Measurements from ENCODE around the gene TTC29.
"Not testable (repeated sequence)": the region's sequence is repeated elsewhere in the genome, so short reads cannot be mapped to it uniquely, and the experiment has no call there.

The TTC29 gene

GRCh38 chr4:146855761-146856160 is 89.9 kb downstream of the TTC29 start:
- DNase-seq, result no peak

- DNase-seq, result no peak
These were observed 93.3 kb downstream of the TTC29 start for GRCh38 chr4:146852360-146852759.

- DNase-seq, result no peak
These were observed 98.3 kb downstream of the TTC29 start for GRCh38 chr4:146847345-146847744.

DNA sequence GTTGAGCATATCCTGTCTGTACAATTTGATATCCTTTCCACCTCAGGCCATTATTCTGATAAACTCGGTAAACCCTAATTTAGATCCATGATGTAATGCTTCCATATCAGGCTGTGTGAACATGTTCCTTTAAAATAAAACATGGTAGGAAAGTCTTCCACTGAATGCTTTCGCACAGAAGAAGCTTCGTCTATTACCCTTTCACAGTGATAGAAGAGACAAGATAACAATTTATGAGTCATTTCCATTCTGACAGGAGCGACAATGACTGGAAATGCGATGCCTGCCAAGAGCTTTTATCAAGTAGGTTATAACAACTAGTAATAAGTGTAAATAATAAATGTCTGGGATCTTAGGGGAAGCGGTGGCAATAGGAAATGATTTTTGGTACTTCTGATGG is 98.8 kb downstream of the TTC29 start:
- DNase-seq, result no peak

GRCh38 chr4:146844761-146845160 is 100.9 kb downstream of the TTC29 start:
- no peak for DNase-seq

DNA sequence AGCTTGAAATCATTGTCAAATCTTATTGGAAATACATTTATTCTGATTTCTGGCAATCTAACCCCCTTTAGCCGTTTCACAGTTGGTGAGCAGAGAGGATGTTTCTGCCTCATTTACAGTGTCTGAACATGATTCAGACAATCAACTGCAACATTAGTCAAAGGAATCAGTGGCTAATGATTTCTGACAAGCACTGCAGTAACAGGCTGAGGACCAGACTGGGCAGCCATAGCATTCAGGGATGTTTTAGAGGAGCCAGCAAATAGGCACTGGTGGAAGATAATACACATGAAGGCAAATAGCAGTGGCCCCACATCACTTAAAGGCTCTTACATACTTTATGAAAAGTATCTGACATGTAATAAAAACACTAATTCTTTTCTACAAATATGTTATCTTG is 102.8 kb downstream of the TTC29 start:
- no peak for DNase-seq

DNA sequence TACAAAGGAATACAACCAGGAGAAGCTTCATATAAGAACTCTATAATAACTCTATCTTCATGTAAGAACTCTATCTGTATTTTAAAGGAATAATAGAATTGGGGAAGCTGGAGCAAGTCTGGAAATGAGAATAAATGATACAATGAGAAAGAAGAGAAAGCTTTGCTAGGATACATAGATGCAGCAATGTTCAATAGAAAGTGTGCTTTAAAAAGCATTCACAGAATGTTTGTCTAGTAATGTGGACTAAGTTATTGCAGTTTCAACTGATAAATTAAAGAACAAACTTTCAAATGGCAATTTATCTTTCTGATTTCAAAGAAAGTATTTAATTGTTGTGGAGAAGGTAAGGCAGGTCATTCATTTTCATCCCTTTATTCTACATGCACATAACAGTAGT is 104.9 kb downstream of the TTC29 start:
- DNase-seq, result no peak

- no peak for DNase-seq
These were observed 110.6 kb downstream of the TTC29 start for GRCh38 chr4:146835096-146835495.

DNA sequence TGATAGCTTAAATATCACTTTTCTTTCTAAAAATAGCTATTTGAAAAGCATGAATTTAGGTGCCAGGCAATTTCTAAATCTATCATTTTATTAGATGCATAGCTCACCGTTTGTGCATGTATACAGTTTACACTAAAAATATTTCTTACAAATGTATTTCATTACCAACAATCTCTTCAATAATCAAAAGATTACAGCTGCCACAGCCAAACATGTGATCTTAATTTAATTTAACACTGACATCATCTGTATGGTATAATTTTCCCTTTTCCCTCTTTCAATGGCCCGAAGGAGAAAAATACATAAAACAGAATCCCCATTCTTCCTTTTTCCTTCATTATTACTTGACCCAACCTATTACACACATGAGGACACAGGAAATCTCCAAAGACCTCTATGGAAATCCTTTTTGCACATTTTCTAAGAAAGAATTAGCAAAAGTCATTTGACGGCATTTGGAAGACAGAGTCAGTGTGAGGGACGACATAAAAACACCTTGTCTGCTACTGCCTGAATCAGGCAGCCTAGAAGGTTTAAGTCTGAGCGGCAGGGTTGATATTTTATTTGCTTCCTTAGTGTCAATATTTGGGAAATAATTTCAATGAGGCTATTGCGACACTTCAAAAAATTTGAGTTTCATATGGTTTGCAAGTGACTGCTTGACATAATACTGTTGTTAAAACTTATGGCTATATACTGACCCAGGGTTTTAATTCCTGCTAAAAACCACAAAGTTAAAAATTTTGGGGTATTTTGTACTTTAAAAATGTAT is 111.2 kb downstream of the TTC29 start:
- no peak for DNase-seq

- DNase-seq, result no peak
These were observed 112.1 kb downstream of the TTC29 start for GRCh38 chr4:146833530-146833929.

DNA sequence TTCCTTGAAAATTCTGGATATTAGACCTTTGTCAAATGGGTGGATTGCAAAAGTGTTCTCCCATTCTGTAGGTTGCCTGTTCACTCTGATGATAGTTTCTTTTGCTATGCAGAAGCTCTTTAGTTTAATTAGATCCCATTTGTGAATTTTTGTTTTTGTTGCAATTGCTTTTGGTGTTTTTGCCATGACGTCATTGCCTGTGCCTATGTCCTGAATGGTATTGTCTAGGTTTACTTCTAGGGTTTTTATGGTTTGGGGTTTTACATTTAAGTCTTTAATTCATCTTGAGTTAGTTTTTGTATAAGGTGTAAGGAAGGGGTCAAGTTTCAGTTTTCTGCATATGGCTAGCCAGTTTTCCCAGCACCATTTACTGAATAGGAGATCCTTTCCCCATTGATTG is 122.7 kb downstream of the TTC29 start:
- not testable (repeated sequence) for DNase-seq

DNA sequence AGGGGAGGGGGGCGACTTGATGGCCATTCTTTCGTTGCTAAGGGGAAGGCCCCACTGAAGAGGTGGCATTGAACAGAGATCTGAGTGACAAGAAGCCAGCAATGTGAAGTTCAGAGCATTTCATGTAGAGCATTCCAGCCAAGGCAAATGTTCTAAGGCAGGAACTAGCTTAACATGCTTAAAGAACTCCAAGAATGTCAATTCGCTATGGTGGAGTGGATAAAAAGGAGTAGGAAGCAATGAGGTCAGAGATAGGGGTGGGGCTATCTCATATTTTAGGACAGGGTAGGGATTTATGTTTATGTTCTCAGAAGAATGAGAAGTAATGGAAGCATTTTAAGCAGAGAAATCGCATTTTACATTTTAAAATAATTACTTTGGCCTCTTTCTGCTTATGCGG is 130.9 kb downstream of the TTC29 start:
- no peak for DNase-seq

GRCh38 chr4:146795711-146796110 is 150.0 kb downstream of the TTC29 start:
- no peak for DNase-seq

DNA sequence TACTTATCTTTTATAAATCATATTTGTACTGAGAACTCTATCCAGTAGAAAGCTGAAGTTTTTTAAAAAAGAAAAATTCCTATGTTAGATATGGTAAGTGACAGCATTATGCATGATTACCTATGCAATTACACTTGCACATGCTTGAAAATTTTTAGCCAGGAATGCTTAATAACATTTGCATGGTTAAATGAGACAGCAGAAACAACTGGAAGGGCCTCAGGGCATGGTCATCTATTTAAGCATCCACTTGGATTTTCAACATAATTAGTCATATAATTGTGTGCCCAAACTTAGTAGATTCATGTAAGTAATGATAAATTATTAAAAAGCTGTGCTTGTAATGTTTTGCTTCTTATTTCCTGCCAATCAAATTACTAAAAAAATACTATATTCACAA is 151.9 kb downstream of the TTC29 start:
- no peak for DNase-seq

GRCh38 chr4:146791439-146791838 is 154.2 kb downstream of the TTC29 start:
- DNase-seq, result no peak

GRCh38 chr4:146790515-146790914 is 155.1 kb downstream of the TTC29 start:
- DNase-seq, result no peak

DNA sequence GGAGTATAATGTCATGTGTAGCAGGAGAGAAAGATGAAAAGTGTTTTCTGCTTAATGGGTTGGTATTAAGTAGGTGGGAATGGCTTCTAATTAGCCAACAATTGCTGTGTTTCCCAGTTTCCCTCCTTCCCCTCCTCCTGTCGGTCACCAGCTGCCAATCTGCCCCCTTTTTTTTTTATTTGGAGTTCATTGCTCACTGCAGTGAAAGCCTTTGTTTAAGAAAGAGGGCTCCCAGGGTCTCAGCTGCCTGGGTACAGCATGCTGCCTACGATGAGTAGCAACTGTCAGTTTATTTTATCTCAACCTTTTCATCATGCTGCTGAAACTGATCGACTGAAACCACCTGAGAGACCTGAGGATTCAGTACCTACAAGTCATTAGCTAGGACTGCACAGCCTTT is 157.9 kb downstream of the TTC29 start:
- no peak for DNase-seq

GRCh38 chr4:146776691-146777090 is 169.0 kb downstream of the TTC29 start:
- no peak for DNase-seq

- DNase-seq, result no peak
These were observed 182.1 kb downstream of the TTC29 start for GRCh38 chr4:146763560-146763959.

DNA sequence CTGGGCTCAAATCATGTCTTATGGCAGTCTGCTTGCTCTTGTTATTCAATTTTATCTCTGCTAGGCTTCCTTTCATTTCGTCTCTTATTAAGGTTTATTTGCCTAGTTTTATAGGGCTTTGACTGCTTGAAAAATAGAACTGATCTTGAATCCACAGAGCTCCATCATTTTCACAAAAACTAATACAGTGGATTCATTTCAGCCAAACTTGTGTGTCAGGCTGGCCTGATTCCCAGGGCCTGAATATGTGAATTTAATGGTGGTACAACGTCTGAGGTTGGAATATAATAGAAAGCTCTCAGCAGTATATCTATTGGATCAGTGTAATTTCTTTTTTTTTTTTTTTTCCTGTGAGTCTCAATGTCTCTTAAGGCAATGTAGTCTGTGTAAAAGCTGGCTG is 183.6 kb downstream of the TTC29 start:
- no peak for DNase-seq

DNA sequence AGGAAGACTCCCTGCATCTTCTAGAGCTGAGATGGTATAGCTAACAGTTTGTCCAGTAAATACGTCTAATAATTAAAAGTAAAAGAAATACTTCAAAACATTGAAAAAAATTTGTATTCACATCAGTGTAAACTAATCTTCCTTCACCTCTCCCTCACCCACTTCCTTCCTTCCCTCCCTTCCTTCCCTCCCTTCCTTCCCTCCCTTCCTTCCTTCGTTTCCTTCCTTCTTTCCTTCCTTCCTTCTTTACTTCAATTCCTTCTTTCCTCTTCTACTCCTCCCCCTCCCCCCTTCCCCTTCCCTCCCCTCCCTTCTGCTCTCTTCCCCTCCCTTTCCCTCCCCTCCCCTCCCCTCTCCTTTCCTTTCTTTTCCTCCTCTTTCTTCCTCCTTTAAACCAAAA is 203.2 kb downstream of the TTC29 start:
- DNase-seq, result no peak

- no peak for DNase-seq
These were observed 206.5 kb downstream of the TTC29 start for GRCh38 chr4:146739182-146739581.

GRCh38 chr4:146723519-146723918 is 222.1 kb downstream of the TTC29 start:
- DNase-seq, result not testable (repeated sequence)

DNA sequence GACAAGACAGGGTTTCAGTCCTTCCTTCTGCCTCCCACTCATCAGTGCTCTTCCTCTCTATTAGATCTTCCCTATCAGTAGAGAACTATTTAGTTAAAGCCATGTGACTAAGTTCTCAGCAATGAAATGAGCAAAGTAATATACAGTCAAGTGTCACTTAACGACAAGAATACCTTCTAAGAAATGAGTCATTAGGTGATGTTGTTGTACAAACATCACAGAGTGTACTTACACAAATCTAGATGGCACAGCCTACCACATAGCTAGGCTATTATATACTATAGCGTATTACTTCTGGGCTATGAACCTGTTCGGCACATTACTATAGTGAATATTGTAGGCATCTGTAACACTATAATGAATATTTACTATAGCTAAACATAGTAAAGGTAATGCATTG is 235.7 kb downstream of the TTC29 start:
- no peak for DNase-seq

DNA sequence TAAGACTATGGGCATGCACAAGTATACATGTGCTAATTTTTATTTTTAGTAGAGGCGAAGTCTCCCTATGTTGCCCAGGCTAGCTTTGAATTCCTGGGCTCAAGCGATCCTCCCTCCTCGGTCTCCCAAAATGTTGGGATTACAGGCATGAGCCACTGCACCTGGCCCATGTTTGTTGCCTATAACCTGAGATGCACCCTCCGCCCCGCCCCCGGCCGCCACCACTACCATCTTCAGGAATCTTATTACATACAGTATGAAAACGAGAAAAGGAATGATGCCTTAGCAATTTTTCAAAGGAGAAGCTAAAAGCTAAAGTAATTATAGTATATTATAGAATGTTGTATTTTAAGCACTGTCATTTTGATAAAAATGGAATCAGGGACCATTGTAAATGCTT is 245.8 kb downstream of the TTC29 start:
- DNase-seq, result no peak
